ENCODE results near the gene SLC11A1. TPM values are rescaled to one million over a fixed set of nuclear protein-coding genes. Genes with fewer than 3 reads are reported as not detected.

The SLC11A1 gene
- total RNA-seq, 1 donor from 2014 or later: not detected

DNA sequence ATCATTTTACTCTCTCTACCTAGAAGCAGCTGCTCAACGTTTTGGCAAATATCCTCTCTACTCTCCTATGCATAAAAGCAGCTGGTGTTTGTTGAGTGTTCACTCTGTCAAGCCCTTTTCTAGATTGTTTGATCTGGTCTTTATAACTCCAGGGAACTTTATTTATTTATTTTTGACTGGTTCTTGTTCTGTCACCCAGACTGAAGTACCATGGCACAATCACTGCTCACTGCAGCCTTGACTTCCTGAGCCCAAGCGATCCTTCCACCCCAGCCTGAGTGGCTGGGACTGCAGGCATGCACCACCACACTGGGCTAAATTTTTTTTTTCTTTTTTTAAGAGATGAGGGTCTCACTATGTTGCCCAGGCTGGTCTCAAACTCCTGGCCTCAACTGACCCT, 12.7 kb upstream of the SLC11A1 start:
- H3K9me3 Mint-ChIP-seq (ENCODE audit: unreplicated experiment): peaks cover 2% of the 10 kb centered on the region
- H3K27me3 Mint-ChIP-seq (ENCODE audit: low read depth, unreplicated experiment): peaks cover 14% of the 10 kb centered on the region
- no peak for FAIRE-seq
- peak overlapping the region; percentile 62 for H3K27ac Mint-ChIP-seq (ENCODE audit: unreplicated experiment)
- H3K36me3 Mint-ChIP-seq (ENCODE audit: low read depth, unreplicated experiment): no peaks in the 10 kb centered on the region
- DNase-seq (ENCODE audit: low read depth): no peak
- H4K20me1 ChIP-seq (ENCODE audit: insufficient read depth, low read length): no peaks in the 10 kb centered on the region
- no peaks in the 10 kb centered on the region for H3K4me1 Mint-ChIP-seq (ENCODE audit: low read depth, unreplicated experiment)
- TF ChIP-seq, protein P1, sequence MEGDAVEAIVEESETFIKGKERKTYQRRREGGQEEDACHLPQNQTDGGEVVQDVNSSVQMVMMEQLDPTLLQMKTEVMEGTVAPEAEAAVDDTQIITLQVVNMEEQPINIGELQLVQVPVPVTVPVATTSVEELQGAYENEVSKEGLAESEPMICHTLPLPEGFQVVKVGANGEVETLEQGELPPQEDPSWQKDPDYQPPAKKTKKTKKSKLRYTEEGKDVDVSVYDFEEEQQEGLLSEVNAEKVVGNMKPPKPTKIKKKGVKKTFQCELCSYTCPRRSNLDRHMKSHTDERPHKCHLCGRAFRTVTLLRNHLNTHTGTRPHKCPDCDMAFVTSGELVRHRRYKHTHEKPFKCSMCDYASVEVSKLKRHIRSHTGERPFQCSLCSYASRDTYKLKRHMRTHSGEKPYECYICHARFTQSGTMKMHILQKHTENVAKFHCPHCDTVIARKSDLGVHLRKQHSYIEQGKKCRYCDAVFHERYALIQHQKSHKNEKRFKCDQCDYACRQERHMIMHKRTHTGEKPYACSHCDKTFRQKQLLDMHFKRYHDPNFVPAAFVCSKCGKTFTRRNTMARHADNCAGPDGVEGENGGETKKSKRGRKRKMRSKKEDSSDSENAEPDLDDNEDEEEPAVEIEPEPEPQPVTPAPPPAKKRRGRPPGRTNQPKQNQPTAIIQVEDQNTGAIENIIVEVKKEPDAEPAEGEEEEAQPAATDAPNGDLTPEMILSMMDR (IDR thresholded peaks at IDR 0.05; ENCODE audit: insufficient read depth, low read depth, low read length): no peak
- no peak for TF ChIP-seq EZH2 (IDR thresholded peaks at IDR 0.05; ENCODE audit: insufficient read depth, low read length)
- no peak overlapping the region for H3K27ac ChIP-seq (ENCODE audit: low read depth, low read length)
- H3K4me3 Mint-ChIP-seq (ENCODE audit: unreplicated experiment): no peak overlapping the region
- no peaks in the 10 kb centered on the region for H3K4me1 ChIP-seq (ENCODE audit: insufficient read depth, low read length)
- no peak overlapping the region for H3K4me3 ChIP-seq (ENCODE audit: insufficient read depth, low read depth, low read length)
- no peak overlapping the region for H3K9ac ChIP-seq (ENCODE audit: low read length)
- no peak overlapping the region for H3K4me2 ChIP-seq (ENCODE audit: low read length)
- H3K36me3 ChIP-seq (ENCODE audit: insufficient read depth, low read length): no peaks in the 10 kb centered on the region
- peaks cover 6% of the 10 kb centered on the region for H3K9me3 ChIP-seq (ENCODE audit: insufficient read depth, low read depth, low read length)
- H2AFZ ChIP-seq (ENCODE audit: low read depth, low read length): no peak overlapping the region
- H3K27me3 ChIP-seq (ENCODE audit: insufficient read depth, low read length): peaks cover 3% of the 10 kb centered on the region
- no peaks in the 10 kb centered on the region for H3K79me2 ChIP-seq (ENCODE audit: insufficient read depth, low read length)

DNA sequence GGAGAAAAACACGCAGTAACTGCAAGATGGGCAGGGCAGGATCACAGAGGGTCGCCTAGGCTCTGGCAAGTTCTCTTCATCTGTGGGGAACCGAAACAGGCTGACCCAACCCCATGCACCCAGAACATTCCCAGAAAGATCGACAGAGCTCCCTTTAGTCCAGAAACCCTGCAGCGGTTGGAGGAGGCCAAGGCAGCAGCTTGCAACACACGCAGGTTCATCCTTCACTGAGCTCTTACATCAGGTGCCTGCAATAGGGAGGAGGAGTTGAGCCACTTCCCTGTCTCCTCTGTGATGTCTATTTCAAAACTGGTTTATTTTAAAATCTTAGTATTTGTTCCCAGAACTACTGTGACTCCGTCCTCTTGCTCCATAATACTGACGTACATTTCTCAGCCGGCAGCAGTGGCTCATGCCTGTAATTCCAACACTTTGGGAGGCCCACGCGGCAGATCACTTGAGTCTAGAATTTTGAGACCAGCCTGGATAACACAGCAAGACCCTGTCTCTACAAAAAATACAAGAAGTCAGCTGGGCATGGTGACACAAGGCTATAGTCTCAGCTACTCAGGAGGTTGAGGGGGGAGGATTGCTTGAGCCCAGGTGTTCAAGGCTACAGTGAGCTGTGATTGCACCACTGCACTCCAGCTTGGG, 11.5 kb upstream of the SLC11A1 start:
- Histone ChIP-seq H3K4me2 (ENCODE audit: low read length) (no peak overlapping the region), H2AFZ (ENCODE audit: low read depth, low read length) (no peak overlapping the region), H4K20me1 (ENCODE audit: insufficient read depth, low read length) (no peaks in the 10 kb centered on the region), H3K9me3 (ENCODE audit: insufficient read depth, low read depth, low read length) (peaks cover 6% of the 10 kb centered on the region), H3K27ac (ENCODE audit: low read depth, low read length) (no peak overlapping the region), H3K4me1 (ENCODE audit: insufficient read depth, low read length) (no peaks in the 10 kb centered on the region), H3K4me3 (ENCODE audit: insufficient read depth, low read depth, low read length) (no peak overlapping the region), H3K27me3 (ENCODE audit: insufficient read depth, low read length) (peaks cover 3% of the 10 kb centered on the region), H3K9ac (ENCODE audit: low read length) (no peak overlapping the region), H3K36me3 (ENCODE audit: insufficient read depth, low read length) (no peaks in the 10 kb centered on the region), H3K79me2 (ENCODE audit: insufficient read depth, low read length) (no peaks in the 10 kb centered on the region)
- Mint-ChIP-seq H3K4me1 (ENCODE audit: low read depth, unreplicated experiment) (no peaks in the 10 kb centered on the region), H3K9me3 (ENCODE audit: unreplicated experiment) (peaks cover 2% of the 10 kb centered on the region), H3K27me3 (ENCODE audit: low read depth, unreplicated experiment) (peaks cover 12% of the 10 kb centered on the region), H3K4me3 (ENCODE audit: unreplicated experiment) (no peak overlapping the region), H3K36me3 (ENCODE audit: low read depth, unreplicated experiment) (no peaks in the 10 kb centered on the region), H3K27ac (ENCODE audit: unreplicated experiment) (no peak overlapping the region)
- DNase-seq (ENCODE audit: low read depth): no peak
- FAIRE-seq: no peak
- TF ChIP-seq, protein P1 (IDR thresholded peaks at IDR 0.05; ENCODE audit: insufficient read depth, low read depth, low read length): no peak
- TF ChIP-seq EZH2 (IDR thresholded peaks at IDR 0.05; ENCODE audit: insufficient read depth, low read length): no peak

- H3K27me3 Mint-ChIP-seq (ENCODE audit: low read depth, unreplicated experiment): peaks cover 10% of the 10 kb centered on the region
- H3K27ac ChIP-seq (ENCODE audit: low read depth, low read length): no peak overlapping the region
- H3K36me3 Mint-ChIP-seq (ENCODE audit: low read depth, unreplicated experiment): no peaks in the 10 kb centered on the region
- no peaks in the 10 kb centered on the region for H3K4me1 Mint-ChIP-seq (ENCODE audit: low read depth, unreplicated experiment)
- H3K9me3 Mint-ChIP-seq (ENCODE audit: unreplicated experiment): no peaks in the 10 kb centered on the region
- H3K4me2 ChIP-seq (ENCODE audit: low read length): no peak overlapping the region
- H4K20me1 ChIP-seq (ENCODE audit: insufficient read depth, low read length): no peaks in the 10 kb centered on the region
- DNase-seq (ENCODE audit: low read depth): no peak
- no peak overlapping the region for H2AFZ ChIP-seq (ENCODE audit: low read depth, low read length)
- no peak for FAIRE-seq
- H3K79me2 ChIP-seq (ENCODE audit: insufficient read depth, low read length): no peaks in the 10 kb centered on the region
- TF ChIP-seq, protein P1 (IDR thresholded peaks at IDR 0.05; ENCODE audit: insufficient read depth, low read depth, low read length): no peak
- TF ChIP-seq EZH2 (IDR thresholded peaks at IDR 0.05; ENCODE audit: insufficient read depth, low read length): no peak
- H3K9ac ChIP-seq (ENCODE audit: low read length): no peak overlapping the region
- H3K36me3 ChIP-seq (ENCODE audit: insufficient read depth, low read length): no peaks in the 10 kb centered on the region
- peaks cover 3% of the 10 kb centered on the region for H3K27me3 ChIP-seq (ENCODE audit: insufficient read depth, low read length)
- no peak overlapping the region for H3K4me3 Mint-ChIP-seq (ENCODE audit: unreplicated experiment)
- H3K9me3 ChIP-seq (ENCODE audit: insufficient read depth, low read depth, low read length): peaks cover under 1% of the 10 kb centered on the region
- H3K4me1 ChIP-seq (ENCODE audit: insufficient read depth, low read length): no peaks in the 10 kb centered on the region
- no peak overlapping the region for H3K27ac Mint-ChIP-seq (ENCODE audit: unreplicated experiment)
- H3K4me3 ChIP-seq (ENCODE audit: insufficient read depth, low read depth, low read length): no peak overlapping the region
Observed at GRCh38 chr2:218371983-218372350, 10.1 kb upstream of the SLC11A1 start.

Data from astrocyte (in vitro differentiated cells and primary cell).